Keratinocyte (primary cell): ENCODE measurements around the gene PRR3.
"Not testable (repeated sequence)": the region's sequence is repeated elsewhere in the genome, so short reads cannot be mapped to it uniquely, and the experiment has no call there.

Source experiments
- CTCF ChIP-seq, 3 experiments: IDR thresholded peaks in 1 of 3; conservative IDR thresholded peaks in 1 of 3; optimal IDR thresholded peaks in 1 of 3; 2 replicates in 2 of 3; 3 replicates in 1 of 3; pipeline versions ENCODE3 to v1.5.1; 2011; ENCODE audit warnings: low read length in 3 of 3, mild to moderate bottlenecking in 3 of 3, moderate library complexity in 2 of 3, control low read depth in 1 of 3, inconsistent platforms in 1 of 3; ENCODE audit not compliant: insufficient read depth in 2 of 3; ENCODE audit errors: extremely low read depth in 1 of 3
- EZH2 ChIP-seq: IDR thresholded peaks from one replicate; pipeline ENCODE4 v1.6.1; 2012; ENCODE audit warnings: inconsistent platforms, mild to moderate bottlenecking, low read length, moderate library complexity

- not testable (repeated sequence) for TF ChIP-seq CTCF (optimal IDR thresholded peaks at IDR 0.05 in 1 of 3, IDR thresholded peaks at IDR 0.05 in 1 of 3, conservative IDR thresholded peaks at IDR 0.05 in 1 of 3; ENCODE audit: extremely low read depth in 1 of 3, insufficient read depth in 2 of 3, low read length in 3 of 3); EZH2
Observed at GRCh38 chr6:30521082-30521481, 36.0 kb upstream of the PRR3 start.
